ENCODE data around the gene GNAQ.

- TF ChIP-seq GATA3 (IDR thresholded peaks at IDR 0.05; ENCODE audit: low read depth, low read length): no peak
- TF ChIP-seq GATA2 (IDR thresholded peaks at IDR 0.05; ENCODE audit: low read depth, low read length): no peak
Observed at GRCh38 chr9:77841739-77842386, 189.7 kb downstream of the GNAQ start.

Measured in SH-SY5Y (cell line).